Mesenchymal stem cell (in vitro differentiated cells and primary cell): ENCODE measurements around the gene MAP4.

ENCODE experiments used
- DNase-seq: peaks from one replicate; pipeline ENCODE4 v3.0.0-alpha.2; 2013
- H2AFZ ChIP-seq: one replicate; pipeline ENCODE4 v1.6.1; 2013; ENCODE audit warnings: low read depth, mild to moderate bottlenecking, control low read depth, inconsistent platforms, low read length, moderate library complexity
- H2AK5ac ChIP-seq: 2 replicates; pipeline ENCODE4 v1.6.1; 2013; ENCODE audit warnings: low read length, moderate library complexity, mild to moderate bottlenecking, inconsistent platforms; ENCODE audit not compliant: severe bottlenecking
- H2BK120ac ChIP-seq: one replicate; pipeline ENCODE4 v1.6.1; 2013; ENCODE audit warnings: low read depth, mild to moderate bottlenecking, inconsistent platforms, low read length, moderate library complexity
- H2BK12ac ChIP-seq, 2 experiments: one replicate each; pipeline ENCODE4 v1.6.1; 2013; ENCODE audit warnings: inconsistent platforms in 2 of 2, low read length in 2 of 2, mild to moderate bottlenecking in 2 of 2, moderate library complexity in 2 of 2, control low read depth in 1 of 2
- H2BK15ac ChIP-seq: one replicate; pipeline ENCODE4 v1.6.1; 2013; ENCODE audit warnings: mild to moderate bottlenecking, low read depth, inconsistent platforms; ENCODE audit not compliant: poor library complexity, severe bottlenecking
- H2BK5ac ChIP-seq: 2 replicates; pipeline ENCODE4 v1.6.1; 2013; ENCODE audit warnings: low read depth, mild to moderate bottlenecking, low read length, control low read depth, inconsistent platforms; ENCODE audit not compliant: poor library complexity, severe bottlenecking
- H3K14ac ChIP-seq, 2 experiments: one replicate each; pipeline ENCODE4 v1.6.1; 2013; ENCODE audit warnings: inconsistent platforms in 2 of 2, low read length in 2 of 2, control low read depth in 1 of 2, mild to moderate bottlenecking in 1 of 2, moderate library complexity in 1 of 2
- H3K18ac ChIP-seq, 2 experiments: one replicate each; pipeline ENCODE4 v1.6.1; 2013; ENCODE audit warnings: inconsistent platforms in 2 of 2, low read length in 2 of 2, control low read depth in 1 of 2, low read depth in 1 of 2, mild to moderate bottlenecking in 1 of 2
- H3K23ac ChIP-seq, 2 experiments: one replicate each; pipeline ENCODE4 v1.6.1; 2013; ENCODE audit warnings: inconsistent platforms in 2 of 2, low read length in 2 of 2, mild to moderate bottlenecking in 2 of 2, moderate library complexity in 2 of 2, control low read depth in 1 of 2
- H3K27ac ChIP-seq: 2 replicates; pipeline ENCODE4 v1.5.1; 2013; ENCODE audit warnings: mild to moderate bottlenecking, moderate library complexity, low read length, control low read depth, inconsistent platforms; ENCODE audit not compliant: poor library complexity, severe bottlenecking
- H3K27me3 ChIP-seq, 2 experiments: 2 replicates each; pipeline versions ENCODE4 v1.6.1 to v1.7.0; 2013; ENCODE audit warnings: low read length in 2 of 2, mild to moderate bottlenecking in 2 of 2, moderate library complexity in 2 of 2, control low read depth in 1 of 2, inconsistent platforms in 1 of 2; ENCODE audit not compliant: control insufficient read depth in 1 of 2, insufficient read depth in 1 of 2
- H3K36me3 ChIP-seq, 2 experiments: 2 replicates each; pipeline versions ENCODE4 v1.6.1 to v1.7.0; 2013; ENCODE audit warnings: low read length in 2 of 2, control low read depth in 1 of 2, inconsistent platforms in 1 of 2, low read depth in 1 of 2, mild to moderate bottlenecking in 1 of 2; ENCODE audit not compliant: insufficient read depth in 2 of 2, control insufficient read depth in 1 of 2
- H3K4ac ChIP-seq, 2 experiments: one replicate each; pipeline ENCODE4 v1.6.1; 2013; ENCODE audit warnings: inconsistent platforms in 2 of 2, low read length in 2 of 2, mild to moderate bottlenecking in 2 of 2, moderate library complexity in 2 of 2, control low read depth in 1 of 2, low read depth in 1 of 2
- H3K4me1 ChIP-seq: 2 replicates; pipeline ENCODE4 v1.6.1; 2013; ENCODE audit warnings: low read depth, low read length, control low read depth; ENCODE audit not compliant: control insufficient read depth, insufficient read depth
- H3K4me2 ChIP-seq: 2 replicates; pipeline ENCODE4 v1.6.1; 2013; ENCODE audit warnings: low read length, mild to moderate bottlenecking, inconsistent platforms; ENCODE audit not compliant: poor library complexity, severe bottlenecking
- H3K4me3 ChIP-seq, 2 experiments: 2 replicates each; pipeline versions ENCODE4 v1.5.1 to v1.7.0; 2013; ENCODE audit warnings: low read length in 2 of 2, mild to moderate bottlenecking in 2 of 2, control low read depth in 1 of 2, low read depth in 1 of 2; ENCODE audit not compliant: insufficient read depth in 1 of 2
- H3K79me1 ChIP-seq: replicated peaks from 2 replicates; pipeline ENCODE4 v1.6.1; 2013; ENCODE audit warnings: mild to moderate bottlenecking, control low read depth, low read length, inconsistent platforms; ENCODE audit not compliant: poor library complexity, severe bottlenecking
- H3K9ac ChIP-seq: 2 replicates; pipeline ENCODE4 v1.7.0; 2013; ENCODE audit warnings: mild to moderate bottlenecking, low read length, moderate library complexity
- H3K9me3 ChIP-seq: 2 replicates; pipeline ENCODE4 v1.7.0; 2013; ENCODE audit warnings: mild to moderate bottlenecking, low read length; ENCODE audit not compliant: control insufficient read depth
- H4K8ac ChIP-seq: one replicate; pipeline ENCODE4 v1.6.1; 2013; ENCODE audit warnings: inconsistent platforms, mild to moderate bottlenecking, low read length, moderate library complexity
- H4K91ac ChIP-seq: one replicate; pipeline ENCODE4 v1.6.1; 2013; ENCODE audit warnings: mild to moderate bottlenecking, low read length, inconsistent platforms
- WGBS: methylation state at CpG from one replicate; pipeline ENCODE4 v1.1.7; 2013; ENCODE audit warnings: mixed read lengths; 5-methylcytosine and 5-hydroxymethylcytosine counted together

Gene MAP4

DNA sequence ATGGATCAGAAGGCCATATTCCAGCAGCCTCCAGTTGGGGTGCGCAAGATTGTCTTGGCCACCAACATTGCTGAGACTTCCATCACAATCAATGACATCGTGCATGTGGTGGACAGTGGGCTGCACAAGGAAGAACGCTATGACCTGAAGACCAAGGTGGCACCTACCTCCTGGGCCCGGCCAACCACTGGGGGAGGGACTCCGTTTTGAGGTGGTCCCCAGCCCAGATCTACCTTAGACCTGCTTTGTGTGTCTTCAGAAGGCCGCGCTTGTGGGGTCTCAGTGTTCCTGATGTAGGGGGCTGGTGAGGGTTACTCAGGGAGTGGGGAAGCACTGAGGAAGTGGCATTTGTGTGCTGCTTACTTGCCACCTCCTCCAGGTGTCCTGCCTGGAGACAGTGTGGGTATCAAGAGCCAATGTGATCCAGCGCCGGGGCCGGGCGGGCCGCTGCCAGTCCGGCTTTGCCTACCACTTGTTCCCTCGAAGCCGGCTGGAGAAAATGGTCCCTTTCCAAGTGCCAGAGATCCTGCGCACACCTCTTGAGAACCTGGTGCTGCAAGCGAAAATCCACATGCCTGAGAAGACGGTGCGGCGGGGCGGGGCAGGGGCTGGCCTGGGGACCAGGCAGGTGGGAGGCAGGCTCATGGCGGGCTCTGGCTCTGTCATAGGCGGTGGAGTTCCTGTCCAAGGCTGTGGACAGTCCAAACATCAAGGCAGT lies 168.3 kb downstream of the MAP4 start:
- Histone ChIP-seq H3K79me1 (peaks cover 27% of the 10 kb centered on the region), H3K4ac (no peak overlapping the region), H2BK12ac (no peak overlapping the region), H3K4me3 (no peak overlapping the region), H3K14ac (no peak overlapping the region), H3K9ac (no peak overlapping the region), H3K27me3 (no peaks in the 10 kb centered on the region), H2BK120ac (no peak overlapping the region), H3K23ac (no peak overlapping the region), H3K36me3 (peaks cover 98 to 99% of the 10 kb centered on the region in 2 experiments), H3K27ac (no peak overlapping the region), H4K8ac (no peak overlapping the region), H2AK5ac (no peak overlapping the region), H2BK5ac (no peak overlapping the region), H2AFZ (no peak overlapping the region), H4K91ac (no peak overlapping the region), H3K18ac (no peak overlapping the region), H3K4me2 (no peak overlapping the region), H2BK15ac (no peak overlapping the region), H3K9me3 (no peaks in the 10 kb centered on the region), H3K4me1 (no peaks in the 10 kb centered on the region)
- WGBS = 96% methylated on average over 23 of the region's 23 CpGs
- no peak for DNase-seq

DNA sequence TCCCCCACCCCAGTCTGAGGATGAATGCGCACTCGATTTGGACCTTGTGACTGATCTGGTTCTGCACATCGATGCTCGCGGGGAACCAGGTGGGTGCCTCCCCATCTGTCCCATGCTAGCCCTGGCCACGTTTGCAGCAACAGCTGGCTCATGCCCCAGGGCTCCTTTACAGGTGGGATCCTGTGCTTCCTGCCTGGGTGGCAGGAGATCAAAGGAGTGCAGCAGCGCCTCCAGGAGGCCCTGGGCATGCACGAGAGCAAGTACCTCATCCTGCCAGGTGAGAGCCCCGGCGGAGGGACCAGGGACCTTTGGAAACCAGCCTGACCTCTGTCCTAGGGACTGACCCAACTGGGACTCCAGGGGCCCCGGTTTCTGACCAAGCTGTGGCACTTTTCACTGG lies 169.0 kb downstream of the MAP4 start:
- H2BK120ac ChIP-seq = no peak overlapping the region
- no peak overlapping the region for H3K4me2 ChIP-seq
- DNase-seq = no peak
- no peak overlapping the region for H2BK5ac ChIP-seq
- no peak overlapping the region for H2AFZ ChIP-seq
- H4K8ac ChIP-seq = no peak overlapping the region
- H3K4me3 ChIP-seq = no peak overlapping the region
- no peak overlapping the region for H2AK5ac ChIP-seq
- H3K9me3 ChIP-seq = no peaks in the 10 kb centered on the region
- H3K27me3 ChIP-seq = no peaks in the 10 kb centered on the region
- peaks cover 26% of the 10 kb centered on the region for H3K79me1 ChIP-seq
- 96% methylated on average over 11 of the region's 11 CpGs for WGBS
- no peak overlapping the region for H4K91ac ChIP-seq
- peaks cover 98% of the 10 kb centered on the region in 2 experiments for H3K36me3 ChIP-seq
- H3K4me1 ChIP-seq = no peaks in the 10 kb centered on the region
- no peak overlapping the region for H3K14ac ChIP-seq
- H3K18ac ChIP-seq = no peak overlapping the region
- no peak overlapping the region for H2BK12ac ChIP-seq
- H3K27ac ChIP-seq = no peak overlapping the region
- H2BK15ac ChIP-seq = no peak overlapping the region
- no peak overlapping the region for H3K9ac ChIP-seq
- H3K4ac ChIP-seq = no peak overlapping the region
- no peak overlapping the region for H3K23ac ChIP-seq

DNA sequence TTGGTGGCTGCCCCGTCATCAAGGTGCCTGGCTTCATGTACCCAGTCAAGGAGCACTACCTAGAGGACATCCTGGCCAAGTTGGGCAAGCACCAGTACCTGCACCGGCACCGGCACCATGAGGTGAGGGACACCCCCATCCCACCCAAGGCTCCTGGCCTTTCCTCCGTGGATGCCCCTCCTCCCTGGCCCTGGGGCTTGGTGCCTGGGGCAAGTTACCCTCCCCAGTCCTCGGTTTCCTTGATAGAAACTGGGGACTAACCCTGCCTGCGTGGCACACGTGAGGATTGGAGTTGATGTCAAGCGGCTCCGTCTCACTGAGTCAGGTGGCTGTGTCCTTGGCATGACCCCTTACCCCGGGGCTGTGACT lies 169.4 kb downstream of the MAP4 start:
- H3K18ac ChIP-seq = no peak overlapping the region
- no peaks in the 10 kb centered on the region for H3K27me3 ChIP-seq
- no peak overlapping the region for H3K14ac ChIP-seq
- DNase-seq = no peak
- H2BK120ac ChIP-seq = no peak overlapping the region
- H4K8ac ChIP-seq = no peak overlapping the region
- no peak overlapping the region for H2AFZ ChIP-seq
- WGBS = 93% methylated on average over 10 of the region's 10 CpGs
- no peak overlapping the region for H2BK5ac ChIP-seq
- H3K9ac ChIP-seq = no peak overlapping the region
- no peaks in the 10 kb centered on the region for H3K4me1 ChIP-seq
- H3K4me3 ChIP-seq = no peak overlapping the region
- no peak overlapping the region for H2BK15ac ChIP-seq
- no peak overlapping the region for H4K91ac ChIP-seq
- H3K4me2 ChIP-seq = no peak overlapping the region
- H3K79me1 ChIP-seq = peaks cover 25% of the 10 kb centered on the region
- no peak overlapping the region for H3K23ac ChIP-seq
- no peak overlapping the region for H2AK5ac ChIP-seq
- peaks cover 94 to 98% of the 10 kb centered on the region in 2 experiments for H3K36me3 ChIP-seq
- H2BK12ac ChIP-seq = no peak overlapping the region
- H3K27ac ChIP-seq = no peak overlapping the region
- H3K9me3 ChIP-seq = no peaks in the 10 kb centered on the region
- H3K4ac ChIP-seq = no peak overlapping the region

DNA sequence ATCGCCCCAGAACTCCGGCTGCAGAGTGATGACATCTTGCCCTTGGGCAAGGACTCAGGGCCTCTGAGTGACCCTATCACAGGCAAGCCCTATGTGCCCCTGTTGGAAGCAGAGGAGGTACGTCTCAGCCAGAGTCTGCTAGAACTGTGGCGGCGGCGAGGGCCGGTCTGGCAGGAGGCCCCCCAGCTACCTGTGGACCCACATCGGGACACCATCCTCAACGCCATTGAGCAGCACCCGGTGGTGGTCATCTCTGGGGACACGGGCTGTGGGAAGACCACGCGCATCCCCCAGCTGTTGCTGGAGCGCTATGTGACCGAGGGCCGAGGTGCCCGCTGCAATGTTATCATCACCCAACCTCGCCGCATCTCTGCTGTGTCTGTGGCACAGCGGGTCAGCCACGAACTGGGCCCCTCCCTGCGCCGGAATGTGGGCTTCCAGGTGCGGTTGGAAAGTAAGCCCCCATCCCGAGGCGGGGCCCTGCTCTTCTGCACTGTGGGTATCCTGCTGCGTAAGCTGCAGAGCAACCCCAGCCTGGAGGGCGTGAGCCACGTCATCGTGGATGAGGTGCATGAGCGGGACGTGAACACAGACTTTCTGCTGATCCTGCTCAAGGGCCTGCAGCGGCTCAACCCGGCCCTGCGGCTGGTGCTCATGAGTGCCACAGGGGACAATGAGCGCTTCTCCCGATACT lies 169.9 kb downstream of the MAP4 start:
- Histone ChIP-seq H2AFZ (no peak overlapping the region), H3K14ac (no peak overlapping the region), H2BK120ac (no peak overlapping the region), H3K9me3 (no peaks in the 10 kb centered on the region), H2BK12ac (no peak overlapping the region), H3K4me2 (no peak overlapping the region), H3K27me3 (no peaks in the 10 kb centered on the region), H3K23ac (no peak overlapping the region), H3K4me3 (no peak overlapping the region), H2AK5ac (no peak overlapping the region), H3K27ac (no peak overlapping the region), H3K18ac (no peak overlapping the region), H2BK15ac (no peak overlapping the region), H4K8ac (no peak overlapping the region), H3K4me1 (no peaks in the 10 kb centered on the region), H2BK5ac (no peak overlapping the region), H3K4ac (no peak overlapping the region), H3K36me3 (peaks cover 94 to 98% of the 10 kb centered on the region in 2 experiments), H3K9ac (no peak overlapping the region), H4K91ac (no peak overlapping the region), H3K79me1 (peaks cover 30% of the 10 kb centered on the region)
- DNase-seq = no peak
- 97% methylated on average over 37 of the region's 37 CpGs for WGBS
